Measurements from ENCODE around the gene ASMTL.
"Not testable (repeated sequence)": the region's sequence is repeated elsewhere in the genome, so short reads cannot be mapped to it uniquely, and the experiment has no call there.

Gene ASMTL

GRCh38 chrX:1385253-1386223, 67.2 kb downstream of the ASMTL start:
- peak; percentile 67 for DNase-seq

GRCh38 chrX:1384658-1385252, 68.0 kb downstream of the ASMTL start:
- peak; percentile 64 for DNase-seq

- peak; percentile 74 for DNase-seq
Measured at GRCh38 chrX:1380672-1381233, 72.0 kb downstream of the ASMTL start.

- no peak for DNase-seq
Measured at GRCh38 chrX:1378306-1378759, 74.4 kb downstream of the ASMTL start.

- DNase-seq: no peak
Measured at GRCh38 chrX:1368385-1368698, 84.4 kb downstream of the ASMTL start.

GRCh38 chrX:1366363-1366762, 86.3 kb downstream of the ASMTL start:
- DNase-seq: not testable (repeated sequence)

- no peak for DNase-seq
Measured at GRCh38 chrX:1361910-1362309, 90.8 kb downstream of the ASMTL start.

GRCh38 chrX:1361275-1361674, 91.4 kb downstream of the ASMTL start:
- DNase-seq: no peak

GRCh38 chrX:1360171-1360570, 92.5 kb downstream of the ASMTL start:
- no peak for DNase-seq

GRCh38 chrX:1359477-1359873, 93.2 kb downstream of the ASMTL start:
- no peak for DNase-seq

GRCh38 chrX:1358793-1359476, 93.8 kb downstream of the ASMTL start:
- DNase-seq: no peak

GRCh38 chrX:1357993-1358392, 94.7 kb downstream of the ASMTL start:
- DNase-seq: no peak

- DNase-seq: no peak
Measured at GRCh38 chrX:1355131-1356046, 97.3 kb downstream of the ASMTL start.

- no peak for DNase-seq
Measured at GRCh38 chrX:1354036-1355019, 98.4 kb downstream of the ASMTL start.

Measured in activated CD8-positive, alpha-beta memory T cell treated with anti-CD3 and anti-CD28 coated beads, Interleukin-2, amount 50 U/mL, for 48 hours (primary cell).